ENCODE measurements around the gene SPATA4. TPM values are rescaled to one million over a fixed set of nuclear protein-coding genes. Genes with fewer than 3 reads are reported as not detected.

The SPATA4 gene
- total RNA-seq, 1 donor from 2014 or later: 0.74 TPM

GRCh38 chr4:176149680-176150355 lies 45.6 kb downstream of the SPATA4 start:
- DNase-seq (ENCODE audit: low spot score in 2 of 2, unreplicated experiment in 2 of 2): no peak
- H3K27me3 Mint-ChIP-seq (ENCODE audit: low read depth): no peaks in the 10 kb centered on the region
- H3K9me3 Mint-ChIP-seq: no peaks in the 10 kb centered on the region
- no peak overlapping the region for H3K27ac Mint-ChIP-seq
- H3K4me1 Mint-ChIP-seq: peaks cover 4% of the 10 kb centered on the region
- no peak for TF ChIP-seq CTCF (IDR thresholded peaks at IDR 0.05; ENCODE audit: unreplicated experiment)
- H3K4me3 Mint-ChIP-seq: no peak overlapping the region
- no peaks in the 10 kb centered on the region for H3K36me3 Mint-ChIP-seq

- H3K9me3 Mint-ChIP-seq: no peaks in the 10 kb centered on the region
These were observed 53.1 kb downstream of the SPATA4 start for GRCh38 chr4:176142253-176142652.

GRCh38 chr4:176139518-176139917 lies 55.9 kb downstream of the SPATA4 start:
- Mint-ChIP-seq H3K4me1 (no peaks in the 10 kb centered on the region), H3K27me3 (ENCODE audit: low read depth) (no peaks in the 10 kb centered on the region), H3K36me3 (no peaks in the 10 kb centered on the region), H3K4me3 (no peak overlapping the region), H3K27ac (no peak overlapping the region), H3K9me3 (no peaks in the 10 kb centered on the region)
- no peak for DNase-seq (ENCODE audit: low spot score in 2 of 2, unreplicated experiment in 2 of 2)
- TF ChIP-seq CTCF (IDR thresholded peaks at IDR 0.05; ENCODE audit: unreplicated experiment): no peak

More at GRCh38 chr4:176142253-176142652, 53.1 kb downstream of the SPATA4 start:
- H3K4me3 Mint-ChIP-seq: no peak overlapping the region
- no peak for DNase-seq (ENCODE audit: low spot score in 2 of 2, unreplicated experiment in 2 of 2)
- H3K4me1 Mint-ChIP-seq: no peaks in the 10 kb centered on the region
- no peaks in the 10 kb centered on the region for H3K27me3 Mint-ChIP-seq (ENCODE audit: low read depth)
- H3K27ac Mint-ChIP-seq: no peak overlapping the region
- no peaks in the 10 kb centered on the region for H3K36me3 Mint-ChIP-seq
- no peak for TF ChIP-seq CTCF (IDR thresholded peaks at IDR 0.05; ENCODE audit: unreplicated experiment)

- Mint-ChIP-seq H3K27ac (no peak overlapping the region), H3K9me3 (no peaks in the 10 kb centered on the region), H3K4me1 (no peaks in the 10 kb centered on the region), H3K27me3 (ENCODE audit: low read depth) (no peaks in the 10 kb centered on the region), H3K36me3 (no peaks in the 10 kb centered on the region), H3K4me3 (no peak overlapping the region)
- no peak for DNase-seq (ENCODE audit: low spot score in 2 of 2, unreplicated experiment in 2 of 2)
- TF ChIP-seq CTCF (IDR thresholded peaks at IDR 0.05; ENCODE audit: unreplicated experiment): no peak
These were observed 57.8 kb downstream of the SPATA4 start for GRCh38 chr4:176137631-176138030.

- Mint-ChIP-seq H3K36me3 (no peaks in the 10 kb centered on the region), H3K4me3 (no peak overlapping the region), H3K4me1 (no peaks in the 10 kb centered on the region), H3K27ac (no peak overlapping the region), H3K27me3 (ENCODE audit: low read depth) (no peaks in the 10 kb centered on the region), H3K9me3 (no peaks in the 10 kb centered on the region)
- no peak for TF ChIP-seq CTCF (IDR thresholded peaks at IDR 0.05; ENCODE audit: unreplicated experiment)
- DNase-seq (ENCODE audit: low spot score in 2 of 2, unreplicated experiment in 2 of 2): no peak
These were observed 60.7 kb downstream of the SPATA4 start for GRCh38 chr4:176134670-176135069.

Other genes starting within 250 kb of the SPATA4 start
- 2.4 to 2.7 TPM (median 2.7 TPM) in 3 replicates for gene WDR17, start 129.7 kb downstream of the SPATA4 start, total RNA-seq
- not detected in 3 replicates for gene ASB5, start 73.6 kb upstream of the SPATA4 start, total RNA-seq
- 107 to 114 TPM (median 113 TPM) in 3 replicates for gene SPCS3, start 124.4 kb upstream of the SPATA4 start, total RNA-seq